HEK293 (cell line): ENCODE data around the gene CDKAL1.

ENCODE experiments used
- CTCF ChIP-seq: fragments of 450-650 bp; formaldehyde crosslinking; IDR thresholded peaks from 2 replicates; pipeline ENCODE4 v1.5.1; 2016; ENCODE audit warnings: missing biosample characterization, missing genetic modification characterization
- YY2 ChIP-seq: fragments of 450-650 bp; formaldehyde crosslinking; IDR thresholded peaks from 2 replicates; pipeline ENCODE4 v1.5.1; 2016; ENCODE audit warnings: missing biosample characterization, missing genetic modification characterization
- ZBTB1 ChIP-seq: fragments of 450-650 bp; formaldehyde crosslinking; IDR thresholded peaks from 2 replicates; pipeline ENCODE4 v1.5.1; 2016; ENCODE audit warnings: missing biosample characterization, missing genetic modification characterization
- ZBTB21 ChIP-seq: fragments of 450-650 bp; formaldehyde crosslinking; IDR thresholded peaks from 2 replicates; pipeline ENCODE4 v1.5.1; 2017; ENCODE audit warnings: missing biosample characterization, missing genetic modification characterization
- ZBTB48 ChIP-seq: fragments of 450-650 bp; formaldehyde crosslinking; IDR thresholded peaks from 2 replicates; pipeline ENCODE4 v1.5.1; 2016; ENCODE audit warnings: missing biosample characterization, missing genetic modification characterization
- ZNF274 ChIP-seq, 2 experiments: fragments of 200-500 bp in 1 of 2; fragments of 450-650 bp in 1 of 2; sonication (Bioruptor generic) in 1 of 2; formaldehyde crosslinking in 1 of 2; IDR thresholded peaks; 2 replicates each; pipeline versions ENCODE4 v1.5.1 to v1.6.1; 2014 to 2016; ENCODE audit warnings: borderline replicate concordance in 1 of 2, inconsistent platforms in 1 of 2, low read length in 1 of 2, missing biosample characterization in 1 of 2, missing genetic modification characterization in 1 of 2
- ZNF404 ChIP-seq: fragments of 450-650 bp; formaldehyde crosslinking; IDR thresholded peaks from 2 replicates; pipeline ENCODE4 v1.5.1; 2017; ENCODE audit warnings: missing biosample characterization, missing genetic modification characterization
- ZNF510 ChIP-seq: fragments of 450-650 bp; formaldehyde crosslinking; IDR thresholded peaks from 2 replicates; pipeline ENCODE4 v1.5.1; 2018; ENCODE audit warnings: mild to moderate bottlenecking, missing genetic modification characterization, missing biosample characterization; ENCODE audit not compliant: insufficient replicate concordance
- ZNF513 ChIP-seq: fragments of 450-650 bp; IDR thresholded peaks from 2 replicates; pipeline ENCODE4 v1.5.1; 2018; ENCODE audit warnings: missing biosample characterization, missing genetic modification characterization
- ZNF558 ChIP-seq: fragments of 450-650 bp; formaldehyde crosslinking; IDR thresholded peaks from 2 replicates; pipeline ENCODE4 v1.5.1; 2016; ENCODE audit warnings: missing biosample characterization, missing genetic modification characterization
- ZNF600 ChIP-seq: fragments of 450-650 bp; formaldehyde crosslinking; IDR thresholded peaks from 2 replicates; pipeline ENCODE4 v1.5.1; 2016; ENCODE audit warnings: missing biosample characterization, missing genetic modification characterization
- ZNF658 ChIP-seq: fragments of 450-650 bp; formaldehyde crosslinking; IDR thresholded peaks from 2 replicates; pipeline ENCODE4; 2016; ENCODE audit warnings: missing biosample characterization, missing genetic modification characterization
- ZSCAN30 ChIP-seq: fragments of 450-650 bp; IDR thresholded peaks from 2 replicates; pipeline ENCODE4 v1.5.1; 2018; ENCODE audit warnings: missing biosample characterization, mild to moderate bottlenecking, missing genetic modification characterization, moderate library complexity

DNA sequence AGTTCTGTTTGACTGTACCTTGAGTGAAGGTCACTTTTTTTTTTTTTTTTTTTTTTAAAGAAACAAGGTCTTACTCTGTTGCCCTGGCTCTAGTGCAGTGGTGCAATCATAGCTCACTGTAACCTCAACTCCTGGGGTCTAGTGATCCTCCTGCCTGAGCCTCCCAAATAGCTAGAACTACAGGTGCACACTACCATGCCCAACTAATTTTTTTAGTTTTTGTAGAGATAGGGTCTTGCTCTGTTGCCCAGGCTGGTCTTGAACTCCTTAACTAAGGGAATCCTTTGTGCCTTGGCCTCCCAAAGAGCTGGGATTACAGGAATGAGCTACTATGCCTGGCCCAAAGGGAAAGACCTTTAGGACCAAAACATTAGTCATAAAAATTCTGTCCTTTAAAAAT is 413.7 kb downstream of the CDKAL1 start:
- TF ChIP-seq ZBTB1 (no peak), YY2 (tag by site-specific recombination) (no peak), CTCF (no peak), ZNF404 (tag by site-specific recombination) (no peak), ZNF274 (IDR thresholded peaks at IDR 0.05; ENCODE audit: low read length) (no peak), ZNF274 (tag by site-specific recombination; IDR thresholded peaks at IDR 0.05; ENCODE audit: borderline replicate concordance) (no peak), ZNF600 (tag by site-specific recombination) (no peak), ZNF558 (tag by site-specific recombination) (no peak), ZNF513 (tag by site-specific recombination) (no peak), ZBTB48 (tag by site-specific recombination) (no peak), ZSCAN30 (no peak), ZNF510 (tag by site-specific recombination) (no peak), ZBTB21 (tag by site-specific recombination) (no peak), ZNF658 (tag by site-specific recombination) (no peak)
